CD4-positive, alpha-beta T cell treated with Interleukin-4 for 4 hours (primary cell): Measurements from ENCODE around the gene CHN2.

ENCODE experiments used
- DNase-seq: peaks from one replicate; pipeline ENCODE4 v3.0.0-alpha.2; 2020

The CHN2 gene

GRCh38 chr7:29370531-29371314 lies 176.1 kb downstream of the CHN2 start:
- no peak for DNase-seq

- DNase-seq, result no peak
Measured at GRCh38 chr7:29371472-29371871, 176.9 kb downstream of the CHN2 start.

- DNase-seq, result no peak
Measured at GRCh38 chr7:29372351-29373090, 177.9 kb downstream of the CHN2 start.

GRCh38 chr7:29375641-29376562 lies 181.3 kb downstream of the CHN2 start:
- DNase-seq, result no peak

GRCh38 chr7:29377718-29378117 lies 183.1 kb downstream of the CHN2 start:
- no peak for DNase-seq

GRCh38 chr7:29379551-29379950 lies 185.0 kb downstream of the CHN2 start:
- DNase-seq, result no peak

- DNase-seq, result no peak
Measured at GRCh38 chr7:29381206-29382094, 186.9 kb downstream of the CHN2 start.

GRCh38 chr7:29384277-29384676 lies 189.7 kb downstream of the CHN2 start:
- DNase-seq, result no peak

- no peak for DNase-seq
Measured at GRCh38 chr7:29385214-29385814, 190.7 kb downstream of the CHN2 start.

- no peak for DNase-seq
Measured at GRCh38 chr7:29386196-29386765, 191.7 kb downstream of the CHN2 start.

- no peak for DNase-seq
Measured at GRCh38 chr7:29391262-29391661, 196.7 kb downstream of the CHN2 start.

GRCh38 chr7:29394321-29394720 lies 199.7 kb downstream of the CHN2 start:
- no peak for DNase-seq

- no peak for DNase-seq
Measured at GRCh38 chr7:29396563-29396962, 202.0 kb downstream of the CHN2 start.

GRCh38 chr7:29397398-29397797 lies 202.8 kb downstream of the CHN2 start:
- no peak for DNase-seq

GRCh38 chr7:29398011-29398410 lies 203.4 kb downstream of the CHN2 start:
- no peak for DNase-seq

GRCh38 chr7:29400437-29400836 lies 205.9 kb downstream of the CHN2 start:
- no peak for DNase-seq

GRCh38 chr7:29401769-29402168 lies 207.2 kb downstream of the CHN2 start:
- DNase-seq, result no peak

- DNase-seq, result no peak
Measured at GRCh38 chr7:29405891-29406290, 211.3 kb downstream of the CHN2 start.

- DNase-seq, result no peak
Measured at GRCh38 chr7:29406366-29406765, 211.8 kb downstream of the CHN2 start.

- peak; percentile 78 for DNase-seq
Measured at GRCh38 chr7:29408841-29409243, 214.3 kb downstream of the CHN2 start.

- DNase-seq, result no peak
Measured at GRCh38 chr7:29410996-29411395, 216.4 kb downstream of the CHN2 start.
